H9 (cell line): ENCODE measurements around the gene KRT2. TPM values are rescaled to one million over a fixed set of nuclear protein-coding genes. Genes with fewer than 3 reads are reported as not detected.

Experiments used
- DNase-seq: peaks from one replicate; pipeline ENCODE4 v3.0.0-alpha.2; 2017
- H2AFZ ChIP-seq: one replicate; pipeline ENCODE4 v1.6.1; 2013; ENCODE audit warnings: mild to moderate bottlenecking, low read length, control low read depth, moderate library complexity
- H2AK5ac ChIP-seq: 2 replicates; pipeline ENCODE4 v1.6.1; 2013; ENCODE audit warnings: low read length, control low read depth, mixed read lengths; ENCODE audit not compliant: insufficient read length
- H2BK120ac ChIP-seq: one replicate; pipeline ENCODE4 v1.6.1; 2013; ENCODE audit warnings: low read depth, mild to moderate bottlenecking, low read length, control low read depth, inconsistent platforms; ENCODE audit not compliant: poor library complexity, severe bottlenecking
- H2BK12ac ChIP-seq: 2 replicates; pipeline ENCODE4 v1.6.1; 2013; ENCODE audit warnings: low read length, control low read depth, mixed read lengths, low read depth; ENCODE audit not compliant: insufficient read length
- H2BK15ac ChIP-seq: 2 replicates; pipeline ENCODE4 v1.6.1; 2013; ENCODE audit warnings: low read depth, low read length, control low read depth
- H2BK20ac ChIP-seq: one replicate; pipeline ENCODE4 v1.6.1; 2013; ENCODE audit warnings: low read depth, mild to moderate bottlenecking, low read length, control low read depth, inconsistent platforms; ENCODE audit not compliant: poor library complexity, severe bottlenecking
- H2BK5ac ChIP-seq: 2 replicates; pipeline ENCODE4 v1.6.1; 2013; ENCODE audit warnings: low read length, control low read depth, mixed read lengths; ENCODE audit not compliant: insufficient read length
- H3K14ac ChIP-seq: 2 replicates; pipeline ENCODE4 v1.6.1; 2013; ENCODE audit warnings: low read length, control low read depth; ENCODE audit not compliant: insufficient read depth
- H3K18ac ChIP-seq: 2 replicates; pipeline ENCODE4 v1.6.1; 2013; ENCODE audit warnings: low read depth, mild to moderate bottlenecking, mixed read lengths, low read length, control low read depth; ENCODE audit not compliant: insufficient read length
- H3K23ac ChIP-seq: 2 replicates; pipeline ENCODE4 v1.6.1; 2013; ENCODE audit warnings: low read length, control low read depth, mixed read lengths, low read depth; ENCODE audit not compliant: insufficient read length
- H3K23me2 ChIP-seq: 2 replicates; pipeline ENCODE4 v1.6.1; 2013; ENCODE audit warnings: low read depth, mild to moderate bottlenecking, mixed read lengths, low read length, control low read depth; ENCODE audit not compliant: insufficient read length, poor library complexity, severe bottlenecking
- H3K27ac ChIP-seq: 2 replicates; pipeline ENCODE4 v1.5.1; 2013; ENCODE audit warnings: low read length, control low read depth, mixed read lengths, low read depth; ENCODE audit not compliant: insufficient read length
- H3K27me3 ChIP-seq: 2 replicates; pipeline ENCODE4 v1.6.1; 2013; ENCODE audit warnings: low read length, control low read depth, inconsistent platforms; ENCODE audit not compliant: insufficient read depth
- H3K4ac ChIP-seq: 2 replicates; pipeline ENCODE4 v1.6.1; 2013; ENCODE audit warnings: low read depth, mild to moderate bottlenecking, control low read depth, inconsistent platforms, low read length, moderate library complexity
- H3K4me1 ChIP-seq: 2 replicates; pipeline ENCODE4 v1.6.1; 2013; ENCODE audit warnings: low read length, control low read depth, inconsistent platforms; ENCODE audit not compliant: insufficient read depth
- H3K4me2 ChIP-seq: 2 replicates; pipeline ENCODE4 v1.6.1; 2013; ENCODE audit warnings: low read length, control low read depth, mixed read lengths; ENCODE audit not compliant: insufficient read length, insufficient read depth
- H3K56ac ChIP-seq: 2 replicates; pipeline ENCODE4 v1.6.1; 2013; ENCODE audit warnings: low read depth, mild to moderate bottlenecking, mixed read lengths, low read length, control low read depth; ENCODE audit not compliant: insufficient read length
- H3K79me1 ChIP-seq: 2 replicates; pipeline ENCODE4 v1.6.1; 2013; ENCODE audit warnings: low read depth, mild to moderate bottlenecking, moderate library complexity, low read length, control low read depth, inconsistent platforms; ENCODE audit not compliant: insufficient read depth, poor library complexity, severe bottlenecking
- H3K79me2 ChIP-seq: 2 replicates; pipeline ENCODE4 v1.6.1; 2013; ENCODE audit warnings: low read length, control low read depth, inconsistent platforms; ENCODE audit not compliant: insufficient read depth
- H3K9ac ChIP-seq: 2 replicates; pipeline ENCODE4 v1.6.1; 2013; ENCODE audit warnings: low read length, control low read depth, mixed read lengths; ENCODE audit not compliant: insufficient read length; ENCODE audit errors: extremely low read depth
- H3K9me3 ChIP-seq: one replicate; pipeline ENCODE4 v1.6.1; 2013; ENCODE audit warnings: low read depth, low read length, inconsistent platforms; ENCODE audit not compliant: control insufficient read depth
- H3T11ph ChIP-seq: one replicate; pipeline ENCODE4 v1.6.1; 2013; ENCODE audit warnings: mild to moderate bottlenecking, low read length, control low read depth, inconsistent platforms
- H4K20me1 ChIP-seq: one replicate; pipeline ENCODE4 v1.6.1; 2013; ENCODE audit not compliant: control insufficient read depth, insufficient read length, insufficient read depth
- H4K5ac ChIP-seq: 2 replicates; pipeline ENCODE4 v1.6.1; 2013; ENCODE audit warnings: low read depth, mild to moderate bottlenecking, mixed read lengths, low read length, control low read depth; ENCODE audit not compliant: insufficient read length
- H4K8ac ChIP-seq: replicated peaks from 2 replicates; pipeline ENCODE4 v1.6.1; 2013; ENCODE audit warnings: low read length, control low read depth, mixed read lengths, low read depth; ENCODE audit not compliant: insufficient read length
- H4K91ac ChIP-seq: 2 replicates; pipeline ENCODE4 v1.6.1; 2013; ENCODE audit warnings: low read depth, mild to moderate bottlenecking, moderate library complexity, mixed read lengths, low read length, control low read depth; ENCODE audit not compliant: insufficient read length
- H3K27ac Mint-ChIP-seq, 3 experiments: 2 replicates in 2 of 3; 3 replicates in 1 of 3; pipeline ENCODE4 v1.8.0; 2020 to 2021; ENCODE audit warnings: mixed read lengths in 3 of 3, mild to moderate bottlenecking in 1 of 3, moderate library complexity in 1 of 3
- H3K27me3 Mint-ChIP-seq: 2 replicates; pipeline ENCODE4 v1.8.0; 2021; ENCODE audit warnings: low read depth, mild to moderate bottlenecking, moderate library complexity, mixed read lengths
- H3K36me3 Mint-ChIP-seq, 3 experiments: 2 replicates in 2 of 3; 3 replicates in 1 of 3; pipeline ENCODE4 v1.8.0; 2020 to 2021; ENCODE audit warnings: low read depth in 3 of 3, mixed read lengths in 3 of 3; ENCODE audit not compliant: insufficient read depth in 1 of 3
- H3K4me1 Mint-ChIP-seq, 2 experiments: 2 replicates each; pipeline ENCODE4 v1.8.0; 2020; ENCODE audit warnings: mixed read lengths in 2 of 2
- H3K4me3 Mint-ChIP-seq, 2 experiments: 2 replicates in 1 of 2; 3 replicates in 1 of 2; pipeline ENCODE4 v1.8.0; 2020 to 2021; ENCODE audit warnings: mild to moderate bottlenecking in 2 of 2, mixed read lengths in 2 of 2, moderate library complexity in 1 of 2
- H3K9me3 Mint-ChIP-seq, 2 experiments: 2 replicates in 1 of 2; 3 replicates in 1 of 2; pipeline ENCODE4 v1.8.0; 2020; ENCODE audit warnings: mild to moderate bottlenecking in 2 of 2, mixed read lengths in 2 of 2, moderate library complexity in 1 of 2
- CTCF ChIP-seq: fragments of 200-600 bp; sonication (generic); conservative IDR thresholded peaks from 3 replicates; pipeline ENCODE4 v1.8.0; 2021; ENCODE audit warnings: antibody characterized with exemption, mild to moderate bottlenecking
- WGBS: extraction: QIAGEN DNeasy Blood & Tissue Kit; methylation state at CpG from one replicate; pipeline ENCODE4 v1.1.7; 2013; ENCODE audit warnings: missing lambda C conversion rate, low lambda C conversion rate, mixed read lengths; ENCODE audit not compliant: insufficient read length; ENCODE audit errors: extremely low coverage; 5-methylcytosine and 5-hydroxymethylcytosine counted together
- total RNA-seq: library from RNA; stranded (reverse); gene quantifications from 2 replicates; pipeline ENCODE4 v1.2.1, GENCODE V29; 2021

KRT2 gene
- total RNA-seq, 1 experiment from 2014 or later, result not detected

GRCh38 chr12:52657250-52657902, 5.4 kb upstream of the KRT2 start:
- no peak overlapping the region for H3K56ac ChIP-seq
- no peak overlapping the region for H2BK120ac ChIP-seq
- TF ChIP-seq CTCF, result no peak
- no peak overlapping the region for H3K23ac ChIP-seq
- no peak overlapping the region for H3K4me2 ChIP-seq
- no peak overlapping the region for H4K8ac ChIP-seq
- no peaks in the 10 kb centered on the region for H3K79me2 ChIP-seq
- no peaks in the 10 kb centered on the region for H3K36me3 Mint-ChIP-seq
- peaks cover 0 to 4% of the 10 kb centered on the region in 2 experiments; a peak in 2 of 4 replicates for H3K4me1 Mint-ChIP-seq
- H3K23me2 ChIP-seq, result no peaks in the 10 kb centered on the region
- no peak overlapping the region for H4K91ac ChIP-seq
- no peak overlapping the region for H4K5ac ChIP-seq
- H3K4me1 ChIP-seq, result no peaks in the 10 kb centered on the region
- H2BK12ac ChIP-seq, result no peak overlapping the region
- H2BK15ac ChIP-seq, result no peak overlapping the region
- no peak overlapping the region for H3K27ac ChIP-seq
- H3K27me3 Mint-ChIP-seq, result peaks cover 19% of the 10 kb centered on the region
- no peak overlapping the region for H2BK20ac ChIP-seq
- no peak overlapping the region for H3K4ac ChIP-seq
- H2AFZ ChIP-seq, result no peak overlapping the region
- DNase-seq, result peak; percentile 5
- no peak overlapping the region for H3T11ph ChIP-seq
- H2BK5ac ChIP-seq, result no peak overlapping the region
- H3K27ac Mint-ChIP-seq, result no peak overlapping the region
- H2AK5ac ChIP-seq, result no peak overlapping the region
- H3K9me3 Mint-ChIP-seq, result peaks cover under 1 to 2% of the 10 kb centered on the region in 2 experiments; a peak in 2 of 5 replicates
- H4K20me1 ChIP-seq, result peaks cover 2% of the 10 kb centered on the region
- no peak overlapping the region for H3K18ac ChIP-seq
- no peaks in the 10 kb centered on the region for H3K27me3 ChIP-seq
- no CpG with 5 or more reads among the region's 6 CpGs for WGBS
- no peak overlapping the region for H3K9ac ChIP-seq
- H3K14ac ChIP-seq, result no peak overlapping the region
- no peaks in the 10 kb centered on the region for H3K9me3 ChIP-seq
- H3K4me3 Mint-ChIP-seq, result no peak overlapping the region
- no peaks in the 10 kb centered on the region for H3K79me1 ChIP-seq
